SK-N-SH (cell line): ENCODE results near the gene KRTAP12-4.

Source experiments
- EP300 ChIP-seq, 2 experiments: IDR thresholded peaks; 2 replicates each; pipeline versions ENCODE4 v1.4.0 to v1.6.1; 2012; ENCODE audit warnings: borderline replicate concordance in 1 of 2, low read depth in 1 of 2, low read length in 1 of 2
- GABPA ChIP-seq: IDR thresholded peaks from 2 replicates; pipeline ENCODE4 v1.4.0; 2012; ENCODE audit warnings: low read depth, mild to moderate bottlenecking
- MXI1 ChIP-seq: IDR thresholded peaks from 2 replicates; pipeline ENCODE4 v1.6.1; 2012; ENCODE audit warnings: mild to moderate bottlenecking, low read depth, low read length, improper control_type of control experiment
- POLR2AphosphoS5 ChIP-seq: IDR thresholded peaks from 2 replicates; pipeline ENCODE4 v1.6.1; 2012; ENCODE audit warnings: low read depth, low read length
- RCOR1 ChIP-seq: fragments of 150-350 bp; IDR thresholded peaks from 2 replicates; pipeline ENCODE4 v1.6.1; 2017; ENCODE audit warnings: antibody characterized with exemption, low read length
- SMC3 ChIP-seq: IDR thresholded peaks from 2 replicates; pipeline ENCODE4 v1.6.1; 2012; ENCODE audit warnings: low read depth, low read length, improper control_type of control experiment
- YY1 ChIP-seq: IDR thresholded peaks from 2 replicates; pipeline ENCODE4 v1.4.0; 2012; ENCODE audit warnings: low read depth, mild to moderate bottlenecking
- TF ChIP-seq, protein P1 (sequence below): fragments of 200-600 bp; sonication (generic); IDR thresholded peaks from 2 replicates; pipeline ENCODE4 v1.6.1; 2017; ENCODE audit warnings: antibody characterized with exemption, mild to moderate bottlenecking, moderate library complexity
- TF ChIP-seq, protein P2 (sequence below): IDR thresholded peaks from 2 replicates; pipeline ENCODE4 v1.6.1; 2012; ENCODE audit warnings: mild to moderate bottlenecking, low read depth, low read length, moderate library complexity
- TF ChIP-seq, protein P3 (sequence below): fragments of 150-350 bp; IDR thresholded peaks from 2 replicates; pipeline ENCODE4 v1.6.1; 2017; ENCODE audit warnings: antibody characterized with exemption, low read length, low read depth, borderline replicate concordance
- TF ChIP-seq, protein P4 (sequence below): IDR thresholded peaks from 2 replicates; pipeline ENCODE4 v1.4.0; 2012; ENCODE audit warnings: low read depth
- TF ChIP-seq, protein P5 (sequence below): IDR thresholded peaks from 2 replicates; pipeline ENCODE4 v1.4.0; 2012; ENCODE audit warnings: low read depth, borderline replicate concordance

DNA sequence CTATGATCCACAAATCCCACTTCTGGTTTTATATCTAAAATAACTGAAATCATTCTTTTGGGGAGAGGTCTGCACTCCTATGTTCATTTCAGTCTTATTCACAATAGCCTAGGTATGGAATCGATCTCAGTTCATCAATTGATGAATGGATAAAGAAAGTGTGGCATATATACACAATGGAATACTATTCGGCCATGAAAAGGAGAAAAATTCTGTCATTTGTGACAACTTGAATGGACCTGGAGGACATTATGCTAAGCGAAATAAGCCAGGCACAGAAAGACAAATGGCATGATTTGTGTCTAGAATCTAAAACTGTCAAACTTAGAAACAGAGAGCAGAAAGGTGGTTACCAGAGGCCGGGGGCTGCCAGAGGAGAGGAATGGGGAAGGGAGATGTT, 48.0 kb downstream of the KRTAP12-4 start:
- TF ChIP-seq RCOR1 (no peak), EP300 (IDR thresholded peaks at IDR 0.05; ENCODE audit: borderline replicate concordance in 1 of 2, low read depth in 1 of 2, low read length in 1 of 2) (no peak), POLR2AphosphoS5 (no peak), YY1 (no peak), MXI1 (no peak), SMC3 (no peak), GABPA (no peak)
- TF ChIP-seq, protein P1, sequence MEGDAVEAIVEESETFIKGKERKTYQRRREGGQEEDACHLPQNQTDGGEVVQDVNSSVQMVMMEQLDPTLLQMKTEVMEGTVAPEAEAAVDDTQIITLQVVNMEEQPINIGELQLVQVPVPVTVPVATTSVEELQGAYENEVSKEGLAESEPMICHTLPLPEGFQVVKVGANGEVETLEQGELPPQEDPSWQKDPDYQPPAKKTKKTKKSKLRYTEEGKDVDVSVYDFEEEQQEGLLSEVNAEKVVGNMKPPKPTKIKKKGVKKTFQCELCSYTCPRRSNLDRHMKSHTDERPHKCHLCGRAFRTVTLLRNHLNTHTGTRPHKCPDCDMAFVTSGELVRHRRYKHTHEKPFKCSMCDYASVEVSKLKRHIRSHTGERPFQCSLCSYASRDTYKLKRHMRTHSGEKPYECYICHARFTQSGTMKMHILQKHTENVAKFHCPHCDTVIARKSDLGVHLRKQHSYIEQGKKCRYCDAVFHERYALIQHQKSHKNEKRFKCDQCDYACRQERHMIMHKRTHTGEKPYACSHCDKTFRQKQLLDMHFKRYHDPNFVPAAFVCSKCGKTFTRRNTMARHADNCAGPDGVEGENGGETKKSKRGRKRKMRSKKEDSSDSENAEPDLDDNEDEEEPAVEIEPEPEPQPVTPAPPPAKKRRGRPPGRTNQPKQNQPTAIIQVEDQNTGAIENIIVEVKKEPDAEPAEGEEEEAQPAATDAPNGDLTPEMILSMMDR: no peak
- TF ChIP-seq, protein P2, sequence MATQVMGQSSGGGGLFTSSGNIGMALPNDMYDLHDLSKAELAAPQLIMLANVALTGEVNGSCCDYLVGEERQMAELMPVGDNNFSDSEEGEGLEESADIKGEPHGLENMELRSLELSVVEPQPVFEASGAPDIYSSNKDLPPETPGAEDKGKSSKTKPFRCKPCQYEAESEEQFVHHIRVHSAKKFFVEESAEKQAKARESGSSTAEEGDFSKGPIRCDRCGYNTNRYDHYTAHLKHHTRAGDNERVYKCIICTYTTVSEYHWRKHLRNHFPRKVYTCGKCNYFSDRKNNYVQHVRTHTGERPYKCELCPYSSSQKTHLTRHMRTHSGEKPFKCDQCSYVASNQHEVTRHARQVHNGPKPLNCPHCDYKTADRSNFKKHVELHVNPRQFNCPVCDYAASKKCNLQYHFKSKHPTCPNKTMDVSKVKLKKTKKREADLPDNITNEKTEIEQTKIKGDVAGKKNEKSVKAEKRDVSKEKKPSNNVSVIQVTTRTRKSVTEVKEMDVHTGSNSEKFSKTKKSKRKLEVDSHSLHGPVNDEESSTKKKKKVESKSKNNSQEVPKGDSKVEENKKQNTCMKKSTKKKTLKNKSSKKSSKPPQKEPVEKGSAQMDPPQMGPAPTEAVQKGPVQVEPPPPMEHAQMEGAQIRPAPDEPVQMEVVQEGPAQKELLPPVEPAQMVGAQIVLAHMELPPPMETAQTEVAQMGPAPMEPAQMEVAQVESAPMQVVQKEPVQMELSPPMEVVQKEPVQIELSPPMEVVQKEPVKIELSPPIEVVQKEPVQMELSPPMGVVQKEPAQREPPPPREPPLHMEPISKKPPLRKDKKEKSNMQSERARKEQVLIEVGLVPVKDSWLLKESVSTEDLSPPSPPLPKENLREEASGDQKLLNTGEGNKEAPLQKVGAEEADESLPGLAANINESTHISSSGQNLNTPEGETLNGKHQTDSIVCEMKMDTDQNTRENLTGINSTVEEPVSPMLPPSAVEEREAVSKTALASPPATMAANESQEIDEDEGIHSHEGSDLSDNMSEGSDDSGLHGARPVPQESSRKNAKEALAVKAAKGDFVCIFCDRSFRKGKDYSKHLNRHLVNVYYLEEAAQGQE: no peak
- TF ChIP-seq, protein P3, sequence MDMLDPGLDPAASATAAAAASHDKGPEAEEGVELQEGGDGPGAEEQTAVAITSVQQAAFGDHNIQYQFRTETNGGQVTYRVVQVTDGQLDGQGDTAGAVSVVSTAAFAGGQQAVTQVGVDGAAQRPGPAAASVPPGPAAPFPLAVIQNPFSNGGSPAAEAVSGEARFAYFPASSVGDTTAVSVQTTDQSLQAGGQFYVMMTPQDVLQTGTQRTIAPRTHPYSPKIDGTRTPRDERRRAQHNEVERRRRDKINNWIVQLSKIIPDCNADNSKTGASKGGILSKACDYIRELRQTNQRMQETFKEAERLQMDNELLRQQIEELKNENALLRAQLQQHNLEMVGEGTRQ: no peak
- TF ChIP-seq, protein P4, sequence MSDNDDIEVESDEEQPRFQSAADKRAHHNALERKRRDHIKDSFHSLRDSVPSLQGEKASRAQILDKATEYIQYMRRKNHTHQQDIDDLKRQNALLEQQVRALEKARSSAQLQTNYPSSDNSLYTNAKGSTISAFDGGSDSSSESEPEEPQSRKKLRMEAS: no peak
- TF ChIP-seq, protein P5, sequence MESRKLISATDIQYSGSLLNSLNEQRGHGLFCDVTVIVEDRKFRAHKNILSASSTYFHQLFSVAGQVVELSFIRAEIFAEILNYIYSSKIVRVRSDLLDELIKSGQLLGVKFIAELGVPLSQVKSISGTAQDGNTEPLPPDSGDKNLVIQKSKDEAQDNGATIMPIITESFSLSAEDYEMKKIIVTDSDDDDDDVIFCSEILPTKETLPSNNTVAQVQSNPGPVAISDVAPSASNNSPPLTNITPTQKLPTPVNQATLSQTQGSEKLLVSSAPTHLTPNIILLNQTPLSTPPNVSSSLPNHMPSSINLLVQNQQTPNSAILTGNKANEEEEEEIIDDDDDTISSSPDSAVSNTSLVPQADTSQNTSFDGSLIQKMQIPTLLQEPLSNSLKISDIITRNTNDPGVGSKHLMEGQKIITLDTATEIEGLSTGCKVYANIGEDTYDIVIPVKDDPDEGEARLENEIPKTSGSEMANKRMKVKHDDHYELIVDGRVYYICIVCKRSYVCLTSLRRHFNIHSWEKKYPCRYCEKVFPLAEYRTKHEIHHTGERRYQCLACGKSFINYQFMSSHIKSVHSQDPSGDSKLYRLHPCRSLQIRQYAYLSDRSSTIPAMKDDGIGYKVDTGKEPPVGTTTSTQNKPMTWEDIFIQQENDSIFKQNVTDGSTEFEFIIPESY: no peak
